GM18867 (cell line): Measurements from ENCODE around the gene NARS2.
A peak's percentile ranks its signal among the peaks of the same experiment; 100 is the strongest.

Experiments
- ATAC-seq: cut with Tn5 transposase; IDR thresholded peaks from one replicate; pipeline ENCODE4 v1.9.1; 2021; ENCODE audit warnings: mild to moderate bottlenecking, moderate library complexity; ENCODE audit not compliant: unreplicated experiment

The NARS2 gene

GRCh38 chr11:78446210-78446609 is 128.5 kb downstream of the NARS2 start:
- ATAC-seq: no peak

- no peak for ATAC-seq
Observed at GRCh38 chr11:78444726-78445125, 129.9 kb downstream of the NARS2 start.

- no peak for ATAC-seq
Observed at GRCh38 chr11:78441956-78442355, 132.7 kb downstream of the NARS2 start.

- peak; percentile 95 for ATAC-seq
Observed at GRCh38 chr11:78438298-78438975, 136.2 kb downstream of the NARS2 start.

GRCh38 chr11:78432956-78433355 is 141.7 kb downstream of the NARS2 start:
- ATAC-seq: no peak

GRCh38 chr11:78432058-78432515 is 142.6 kb downstream of the NARS2 start:
- ATAC-seq: no peak

- ATAC-seq: no peak
Observed at GRCh38 chr11:78429660-78430059, 145.0 kb downstream of the NARS2 start.

GRCh38 chr11:78429209-78429608 is 145.5 kb downstream of the NARS2 start:
- no peak for ATAC-seq

GRCh38 chr11:78428773-78429172 is 145.9 kb downstream of the NARS2 start:
- no peak for ATAC-seq

- ATAC-seq: no peak
Observed at GRCh38 chr11:78428266-78428636, 146.4 kb downstream of the NARS2 start.

GRCh38 chr11:78427615-78428265 is 146.9 kb downstream of the NARS2 start:
- ATAC-seq: peak; percentile 34

- ATAC-seq: peak; percentile 34
Observed at GRCh38 chr11:78426845-78427244, 147.8 kb downstream of the NARS2 start.

GRCh38 chr11:78425399-78426070 is 149.1 kb downstream of the NARS2 start:
- no peak for ATAC-seq

- peak; percentile 45 for ATAC-seq
Observed at GRCh38 chr11:78424334-78425270, 150.1 kb downstream of the NARS2 start.

GRCh38 chr11:78423241-78423640 is 151.4 kb downstream of the NARS2 start:
- no peak for ATAC-seq

GRCh38 chr11:78420796-78421209 is 153.9 kb downstream of the NARS2 start:
- no peak for ATAC-seq

- no peak for ATAC-seq
Observed at GRCh38 chr11:78420255-78420764, 154.4 kb downstream of the NARS2 start.

GRCh38 chr11:78419327-78419726 is 155.3 kb downstream of the NARS2 start:
- ATAC-seq: no peak

GRCh38 chr11:78418584-78419211 is 156.0 kb downstream of the NARS2 start:
- no peak for ATAC-seq

GRCh38 chr11:78417888-78418583 is 156.6 kb downstream of the NARS2 start:
- ATAC-seq: peak; percentile 60
